SU-DHL-6 (cell line): Measurements from ENCODE around the gene MGP.

ENCODE experiments used
- H2AFZ ChIP-seq: fragments of 200-600 bp; sonication (generic); 2 replicates; pipeline ENCODE4 v1.6.1; 2014; ENCODE audit warnings: low read depth, mild to moderate bottlenecking, moderate library complexity, mixed read lengths, antibody characterized with exemption, low read length; ENCODE audit not compliant: severe bottlenecking
- H3F3A ChIP-seq: fragments of 200-600 bp; shearing (Covaris generic); 2 replicates; pipeline ENCODE4 v1.6.0; 2016; ENCODE audit warnings: antibody characterized with exemption, mild to moderate bottlenecking; ENCODE audit not compliant: insufficient read depth
- H3K27ac ChIP-seq: fragments of 200-600 bp; sonication (generic); 2 replicates; pipeline ENCODE4 v1.5.1; 2016; ENCODE audit warnings: low read depth, mild to moderate bottlenecking, low read length, moderate library complexity, mixed read lengths
- H3K27me3 ChIP-seq: fragments of 200-600 bp; sonication (generic), shearing (Covaris generic); 2 replicates; pipeline ENCODE4 v1.6.0; 2014; ENCODE audit warnings: mild to moderate bottlenecking, low read length
- H3K36me3 ChIP-seq: fragments of 200-600 bp; sonication (generic); 2 replicates; pipeline ENCODE4 v1.6.1; 2014; ENCODE audit warnings: mild to moderate bottlenecking, low read length, mixed read lengths
- H3K4me2 ChIP-seq: fragments of 300-600, 200-600 bp; shearing (Covaris generic), sonication (generic); 2 replicates; pipeline ENCODE4 v1.6.0; 2014; ENCODE audit warnings: low read length, low read depth, mild to moderate bottlenecking; ENCODE audit not compliant: poor library complexity, severe bottlenecking
- H3K4me3 ChIP-seq: fragments of 200-600 bp; sonication (generic); 2 replicates; pipeline ENCODE4 v1.5.1; 2014; ENCODE audit warnings: antibody characterized with exemption, low read length, mild to moderate bottlenecking, mixed read lengths; ENCODE audit not compliant: insufficient read depth, poor library complexity, severe bottlenecking
- H3K79me2 ChIP-seq: fragments of 200-600 bp; sonication (generic); 2 replicates; pipeline ENCODE4 v1.6.1; 2014; ENCODE audit warnings: mild to moderate bottlenecking, low read length, moderate library complexity; ENCODE audit not compliant: insufficient read depth
- H3K9ac ChIP-seq: fragments of 200-600 bp; sonication (generic); 2 replicates; pipeline ENCODE4 v1.7.0; 2014; ENCODE audit warnings: mild to moderate bottlenecking, low read length
- H3K9me2 ChIP-seq: fragments of 200-600 bp; sonication (generic); replicated peaks from 2 replicates; pipeline ENCODE4 v1.6.1; 2014; ENCODE audit warnings: low read length; ENCODE audit not compliant: insufficient read depth
- H3K9me3 ChIP-seq: fragments of 200-600 bp; sonication (generic); 2 replicates; pipeline ENCODE4 v1.6.1; 2014; ENCODE audit warnings: low read length, mixed read lengths; ENCODE audit not compliant: insufficient read depth
- H4K20me1 ChIP-seq: fragments of 200-600 bp; sonication (generic); 2 replicates; pipeline ENCODE4 v1.6.1; 2014; ENCODE audit warnings: low read depth, mild to moderate bottlenecking, antibody characterized with exemption, low read length, moderate library complexity, mixed read lengths
- CTCF ChIP-seq: fragments of 200-600 bp; sonication (generic); IDR thresholded peaks from one replicate; pipeline ENCODE4 v1.5.1; 2017; ENCODE audit warnings: antibody characterized with exemption, mild to moderate bottlenecking, low read length, moderate library complexity; ENCODE audit not compliant: insufficient read depth, poor library complexity, severe bottlenecking
- EZH2phosphoT487 ChIP-seq: fragments of 200-600 bp; sonication (generic), shearing (Covaris generic); conservative IDR thresholded peaks from 2 replicates; pipeline ENCODE4 v1.6.1; 2018; ENCODE audit warnings: mild to moderate bottlenecking, antibody characterized with exemption, low read length, moderate library complexity, mixed read lengths

Gene MGP

GRCh38 chr12:14852880-14853279, 32.8 kb downstream of the MGP start:
- Histone ChIP-seq H3K79me2 (no peaks in the 10 kb centered on the region), H3K27me3 (no peaks in the 10 kb centered on the region), H3K9me2 (no peaks in the 10 kb centered on the region), H3K27ac (no peak overlapping the region), H3K4me3 (no peak overlapping the region), H3K9ac (no peak overlapping the region), H3K9me3 (no peaks in the 10 kb centered on the region), H2AFZ (no peak overlapping the region), H4K20me1 (no peaks in the 10 kb centered on the region), H3K36me3 (no peaks in the 10 kb centered on the region), H3K4me2 (no peak overlapping the region), H3F3A (no peaks in the 10 kb centered on the region)
- TF ChIP-seq CTCF (no peak), EZH2phosphoT487 (no peak)

- H3K4me2 ChIP-seq: no peak overlapping the region
- H3K9me3 ChIP-seq: no peaks in the 10 kb centered on the region
- no peak overlapping the region for H2AFZ ChIP-seq
- no peaks in the 10 kb centered on the region for H3K79me2 ChIP-seq
- H3K9ac ChIP-seq: no peak overlapping the region
- H4K20me1 ChIP-seq: no peaks in the 10 kb centered on the region
- no peak for TF ChIP-seq EZH2phosphoT487
- TF ChIP-seq CTCF: no peak
- no peak overlapping the region for H3K4me3 ChIP-seq
- H3K27me3 ChIP-seq: no peaks in the 10 kb centered on the region
- H3K9me2 ChIP-seq: no peaks in the 10 kb centered on the region
- H3F3A ChIP-seq: no peaks in the 10 kb centered on the region
- no peaks in the 10 kb centered on the region for H3K36me3 ChIP-seq
- no peak overlapping the region for H3K27ac ChIP-seq
These were observed 34.6 kb downstream of the MGP start for GRCh38 chr12:14850929-14851663.

- H3K4me2 ChIP-seq: no peak overlapping the region
- no peaks in the 10 kb centered on the region for H3K9me3 ChIP-seq
- no peak overlapping the region for H3K4me3 ChIP-seq
- no peaks in the 10 kb centered on the region for H3K27me3 ChIP-seq
- H2AFZ ChIP-seq: no peak overlapping the region
- H3K79me2 ChIP-seq: no peaks in the 10 kb centered on the region
- no peak overlapping the region for H3K9ac ChIP-seq
- H3K36me3 ChIP-seq: no peaks in the 10 kb centered on the region
- no peaks in the 10 kb centered on the region for H4K20me1 ChIP-seq
- H3F3A ChIP-seq: no peaks in the 10 kb centered on the region
- TF ChIP-seq EZH2phosphoT487: no peak
- TF ChIP-seq CTCF: no peak
- H3K27ac ChIP-seq: no peak overlapping the region
- H3K9me2 ChIP-seq: no peaks in the 10 kb centered on the region
These were observed 36.0 kb downstream of the MGP start for GRCh38 chr12:14849661-14850060.
